Natural killer cell (primary cell): ENCODE measurements around the gene SASH1. TPM values are rescaled to one million over a fixed set of nuclear protein-coding genes. Genes with fewer than 3 reads are reported as not detected.
"Not testable (repeated sequence)": the region's sequence is repeated elsewhere in the genome, so short reads cannot be mapped to it uniquely, and the experiment has no call there.

Source experiments
- ATAC-seq, 3 donors: fragments of 150-1000 bp in 2 of 3; fragments of 200-7000 bp in 1 of 3; cut with Tn5 transposase; 1 replicate in 1 of 3; 2 replicates in 2 of 3; pipeline ENCODE4 v1.10.0; 2021; ENCODE audit warnings: mild to moderate bottlenecking in 2 of 3, moderate library complexity in 2 of 3
- DNase-seq, 2 donors: peaks; one replicate each; pipeline versions ENCODE4 v3.0.0 to v3.0.0-alpha.2; 2013 to 2021; ENCODE audit warnings: mixed read lengths in 1 of 2
- H3K27ac ChIP-seq: one replicate; pipeline ENCODE4 v1.5.1; 2013; ENCODE audit warnings: mild to moderate bottlenecking, low read length
- H3K27me3 ChIP-seq: one replicate; pipeline ENCODE4 v1.6.1; 2013; ENCODE audit warnings: low read length; ENCODE audit not compliant: control insufficient read depth, insufficient read depth
- H3K36me3 ChIP-seq: one replicate; pipeline ENCODE4 v1.6.1; 2013; ENCODE audit warnings: low read length; ENCODE audit not compliant: control insufficient read depth, insufficient read depth
- H3K4me1 ChIP-seq: one replicate; pipeline ENCODE4 v1.6.1; 2013; ENCODE audit warnings: low read length; ENCODE audit not compliant: control insufficient read depth, insufficient read depth
- H3K4me3 ChIP-seq: one replicate; pipeline ENCODE4 v1.5.1; 2013; ENCODE audit warnings: low read length
- H3K9me3 ChIP-seq: one replicate; pipeline ENCODE4 v1.6.1; 2013; ENCODE audit warnings: low read length; ENCODE audit not compliant: control insufficient read depth, insufficient read depth
- H3K27ac Mint-ChIP-seq, 2 donors: one replicate each; pipeline ENCODE4 v1.8.0; 2022; ENCODE audit warnings: mild to moderate bottlenecking in 2 of 2, mixed read lengths in 2 of 2, moderate library complexity in 1 of 2
- H3K27me3 Mint-ChIP-seq, 2 donors: one replicate each; pipeline ENCODE4 v1.8.0; 2022; ENCODE audit warnings: low read depth in 2 of 2, mixed read lengths in 2 of 2
- H3K36me3 Mint-ChIP-seq: one replicate; pipeline ENCODE4 v1.8.0; 2022; ENCODE audit warnings: mixed read lengths
- H3K4me1 Mint-ChIP-seq, 2 donors: one replicate each; pipeline ENCODE4 v1.8.0; 2022; ENCODE audit warnings: mixed read lengths in 2 of 2
- H3K4me3 Mint-ChIP-seq: one replicate; pipeline ENCODE4 v1.8.0; 2022; ENCODE audit warnings: mild to moderate bottlenecking, moderate library complexity, mixed read lengths
- H3K9me3 Mint-ChIP-seq, 2 donors: one replicate each; pipeline ENCODE4 v1.8.0; 2022; ENCODE audit warnings: mixed read lengths in 2 of 2
- CTCF ChIP-seq: fragments of 200-600 bp; IDR thresholded peaks from one replicate; pipeline ENCODE4 v1.8.0; 2022; ENCODE audit warnings: antibody characterized with exemption
- WGBS: methylation state at CpG from one replicate; pipeline ENCODE4 v1.1.7; 2013; ENCODE audit warnings: missing lambda C conversion rate; ENCODE audit not compliant: insufficient coverage; 5-methylcytosine and 5-hydroxymethylcytosine counted together
- intact Hi-C: fragments of 100-400 bp; cut with micrococcal nuclease; formaldehyde crosslinking; loops from one replicate; pipeline ENCODE4 v1.14.2; 2022
- total RNA-seq, 4 donors: library from RNA; stranded (reverse); fragments of 120-200 nt in 1 of 4; gene quantifications; one replicate each; pipeline versions ENCODE4 v1.2.3 to v1.2.4, GENCODE V29; 2013 to 2022

SASH1 gene
- total RNA-seq, 3 donors from 2014 or later (not counting 1 experiment from before 2014, with no cell fraction given) = 0.63 to 6.2 (median 2.7) TPM

- TF ChIP-seq CTCF = no peak
- no peak overlapping the region for H3K4me3 ChIP-seq
- WGBS = 93% methylated on average over 9 of the region's 9 CpGs
- Mint-ChIP-seq H3K9me3 (no peaks in the 10 kb centered on the region), H3K27ac (no peak overlapping the region), H3K4me1 (no peaks in the 10 kb centered on the region), H3K4me3 (no peak overlapping the region), H3K36me3 (no peaks in the 10 kb centered on the region), H3K27me3 (peaks cover 0 to 4% of the 10 kb centered on the region in 2 donors)
- no peak for DNase-seq
- H3K36me3 ChIP-seq = no peaks in the 10 kb centered on the region
- ATAC-seq = no peak
- no peaks in the 10 kb centered on the region for H3K4me1 ChIP-seq
- H3K27ac ChIP-seq = no peak overlapping the region
- H3K9me3 ChIP-seq = no peaks in the 10 kb centered on the region
- intact Hi-C loops = no loop called here
- H3K27me3 ChIP-seq = no peaks in the 10 kb centered on the region
Measured at GRCh38 chr6:148389086-148389485, 46.4 kb downstream of the SASH1 start.

- WGBS = 96% methylated on average over 12 of the region's 12 CpGs
- H3K4me3 ChIP-seq = no peak overlapping the region
- H3K4me1 Mint-ChIP-seq = no peaks in the 10 kb centered on the region
- DNase-seq (no peak), ATAC-seq (peak in 1 of 3 donors; percentile 7)
- H3K27me3 Mint-ChIP-seq = peaks cover 0 to 6% of the 10 kb centered on the region in 2 donors
- H3K9me3 ChIP-seq = no peaks in the 10 kb centered on the region
- H3K9me3 Mint-ChIP-seq = no peaks in the 10 kb centered on the region
- no peak overlapping the region for H3K4me3 Mint-ChIP-seq
- no peaks in the 10 kb centered on the region for H3K36me3 Mint-ChIP-seq
- H3K27me3 ChIP-seq = no peaks in the 10 kb centered on the region
- no peaks in the 10 kb centered on the region for H3K36me3 ChIP-seq
- H3K27ac ChIP-seq = no peak overlapping the region
- no peaks in the 10 kb centered on the region for H3K4me1 ChIP-seq
- no peak overlapping the region for H3K27ac Mint-ChIP-seq
- TF ChIP-seq CTCF = no peak
- intact Hi-C loops = no loop called here
Measured at GRCh38 chr6:148389917-148390316, 47.3 kb downstream of the SASH1 start.

GRCh38 chr6:148392127-148392526, 49.5 kb downstream of the SASH1 start:
- H3K9me3 ChIP-seq, H3K4me3 Mint-ChIP-seq, H3K27ac ChIP-seq, H3K27ac Mint-ChIP-seq, H3K9me3 Mint-ChIP-seq, H3K36me3 ChIP-seq, H3K36me3 Mint-ChIP-seq, DNase-seq, H3K4me1 Mint-ChIP-seq, intact Hi-C loops, ATAC-seq, H3K27me3 Mint-ChIP-seq, H3K4me3 ChIP-seq, H3K27me3 ChIP-seq, H3K4me1 ChIP-seq: not testable (repeated sequence)
- 98% methylated on average over 5 of the region's 8 CpGs for WGBS

GRCh38 chr6:148392671-148393070, 50.0 kb downstream of the SASH1 start:
- no peak for DNase-seq
- no peaks in the 10 kb centered on the region for H3K4me1 Mint-ChIP-seq
- no peaks in the 10 kb centered on the region for H3K9me3 Mint-ChIP-seq
- Histone ChIP-seq H3K36me3 (no peaks in the 10 kb centered on the region), H3K4me1 (no peaks in the 10 kb centered on the region), H3K27ac (no peak overlapping the region), H3K9me3 (no peaks in the 10 kb centered on the region), H3K4me3 (no peak overlapping the region), H3K27me3 (no peaks in the 10 kb centered on the region)
- H3K36me3 Mint-ChIP-seq = no peaks in the 10 kb centered on the region
- no peak for ATAC-seq
- peaks cover 0 to 2% of the 10 kb centered on the region in 2 donors for H3K27me3 Mint-ChIP-seq
- no peak overlapping the region for H3K27ac Mint-ChIP-seq
- no peak overlapping the region for H3K4me3 Mint-ChIP-seq
- WGBS = 59% methylated on average over 3 of the region's 3 CpGs
- no peak for TF ChIP-seq CTCF
- intact Hi-C loops = no loop called here
